Measurements from ENCODE around the gene IQSEC3.
"Not testable (repeated sequence)": the region's sequence is repeated elsewhere in the genome, so short reads cannot be mapped to it uniquely, and the experiment has no call there.

Gene IQSEC3

GRCh38 chr12:211639-212414 lies 145.3 kb downstream of the IQSEC3 start:
- DNase-seq (ENCODE audit: low read depth in 1 of 2, low spot score in 1 of 2): no peak
- in situ Hi-C loops (cut with HindIII; ENCODE audit: low pct_unique_long_range_greater_than_20kb, low sequenced_read_pairs): no loop called here

GRCh38 chr12:212415-212714 lies 145.8 kb downstream of the IQSEC3 start:
- in situ Hi-C loops (cut with HindIII; ENCODE audit: low pct_unique_long_range_greater_than_20kb, low sequenced_read_pairs): no loop called here
- DNase-seq (ENCODE audit: low read depth in 1 of 2, low spot score in 1 of 2): no peak
- no peak for TF ChIP-seq JUND (IDR thresholded peaks at IDR 0.05; ENCODE audit: low read depth)

More at GRCh38 chr12:211639-212414, 145.3 kb downstream of the IQSEC3 start:
- no peak for TF ChIP-seq JUND (IDR thresholded peaks at IDR 0.05; ENCODE audit: low read depth)

- in situ Hi-C loops (cut with HindIII; ENCODE audit: low pct_unique_long_range_greater_than_20kb, low sequenced_read_pairs): no loop called here
- TF ChIP-seq JUND (IDR thresholded peaks at IDR 0.05; ENCODE audit: low read depth): no peak
- DNase-seq (ENCODE audit: low read depth in 1 of 2, low spot score in 1 of 2): no peak
Measured at GRCh38 chr12:212715-213526, 146.4 kb downstream of the IQSEC3 start.

- no peak for DNase-seq (ENCODE audit: low read depth in 1 of 2, low spot score in 1 of 2)
- no peak for TF ChIP-seq JUND (IDR thresholded peaks at IDR 0.05; ENCODE audit: low read depth)
- in situ Hi-C loops (cut with HindIII; ENCODE audit: low pct_unique_long_range_greater_than_20kb, low sequenced_read_pairs): no loop called here
Measured at GRCh38 chr12:213527-213932, 147.0 kb downstream of the IQSEC3 start.

- DNase-seq (ENCODE audit: low read depth in 1 of 2, low spot score in 1 of 2): no peak
- in situ Hi-C loops (cut with HindIII; ENCODE audit: low pct_unique_long_range_greater_than_20kb, low sequenced_read_pairs): no loop called here
- no peak for TF ChIP-seq JUND (IDR thresholded peaks at IDR 0.05; ENCODE audit: low read depth)
Measured at GRCh38 chr12:214003-214741, 147.6 kb downstream of the IQSEC3 start, which contains the start of gene SLC6A12. SLC6A12 (minus strand) TSS chr12:214157; CDS start chr12:209986, 4,171 bp downstream.

- no peak for DNase-seq (ENCODE audit: low read depth in 1 of 2, low spot score in 1 of 2)
- in situ Hi-C loops (cut with HindIII; ENCODE audit: low pct_unique_long_range_greater_than_20kb, low sequenced_read_pairs): no loop called here
- TF ChIP-seq JUND (IDR thresholded peaks at IDR 0.05; ENCODE audit: low read depth): no peak
Measured at GRCh38 chr12:215116-215515, 148.5 kb downstream of the IQSEC3 start.

GRCh38 chr12:217029-217428 lies 150.5 kb downstream of the IQSEC3 start:
- DNase-seq (ENCODE audit: low read depth in 1 of 2, low spot score in 1 of 2); in situ Hi-C loops (cut with HindIII; ENCODE audit: low pct_unique_long_range_greater_than_20kb, low sequenced_read_pairs): not testable (repeated sequence)

GRCh38 chr12:218221-218620 lies 151.7 kb downstream of the IQSEC3 start:
- TF ChIP-seq JUND (IDR thresholded peaks at IDR 0.05; ENCODE audit: low read depth): no peak
- in situ Hi-C loops (cut with HindIII; ENCODE audit: low pct_unique_long_range_greater_than_20kb, low sequenced_read_pairs): no loop called here
- no peak for DNase-seq (ENCODE audit: low read depth in 1 of 2, low spot score in 1 of 2)

- no peak for TF ChIP-seq JUND (IDR thresholded peaks at IDR 0.05; ENCODE audit: low read depth)
- in situ Hi-C loops (cut with HindIII; ENCODE audit: low pct_unique_long_range_greater_than_20kb, low sequenced_read_pairs): no loop called here
- no peak for DNase-seq (ENCODE audit: low read depth in 1 of 2, low spot score in 1 of 2)
Measured at GRCh38 chr12:218728-219590, 152.4 kb downstream of the IQSEC3 start.

- in situ Hi-C loops (cut with HindIII; ENCODE audit: low pct_unique_long_range_greater_than_20kb, low sequenced_read_pairs): no loop called here
- TF ChIP-seq JUND (IDR thresholded peaks at IDR 0.05; ENCODE audit: low read depth): no peak
- peak in 1 of 2 experiments; percentile 81 for DNase-seq (ENCODE audit: low read depth in 1 of 2, low spot score in 1 of 2)
Measured at GRCh38 chr12:219891-220352, 153.4 kb downstream of the IQSEC3 start.

- DNase-seq (ENCODE audit: low read depth in 1 of 2, low spot score in 1 of 2): no peak
- no peak for TF ChIP-seq JUND (IDR thresholded peaks at IDR 0.05; ENCODE audit: low read depth)
- in situ Hi-C loops (cut with HindIII; ENCODE audit: low pct_unique_long_range_greater_than_20kb, low sequenced_read_pairs): no loop called here
Measured at GRCh38 chr12:220491-220890, 153.9 kb downstream of the IQSEC3 start.
